ENCODE data around the gene PDE7B.

PDE7B gene

GRCh38 chr6:135990855-135991464 is 139.5 kb downstream of the PDE7B start:
- TF ChIP-seq ZNF558 (tag by site-specific recombination; IDR thresholded peaks at IDR 0.05) (no peak), ZNF366 (tag by site-specific recombination; conservative IDR thresholded peaks at IDR 0.05) (no peak), FEZF1 (tag by site-specific recombination; IDR thresholded peaks at IDR 0.05) (no peak), BCL11B (tag by site-specific recombination; IDR thresholded peaks at IDR 0.05; ENCODE audit: low read depth) (no peak)
- TF ChIP-seq, protein P1, sequence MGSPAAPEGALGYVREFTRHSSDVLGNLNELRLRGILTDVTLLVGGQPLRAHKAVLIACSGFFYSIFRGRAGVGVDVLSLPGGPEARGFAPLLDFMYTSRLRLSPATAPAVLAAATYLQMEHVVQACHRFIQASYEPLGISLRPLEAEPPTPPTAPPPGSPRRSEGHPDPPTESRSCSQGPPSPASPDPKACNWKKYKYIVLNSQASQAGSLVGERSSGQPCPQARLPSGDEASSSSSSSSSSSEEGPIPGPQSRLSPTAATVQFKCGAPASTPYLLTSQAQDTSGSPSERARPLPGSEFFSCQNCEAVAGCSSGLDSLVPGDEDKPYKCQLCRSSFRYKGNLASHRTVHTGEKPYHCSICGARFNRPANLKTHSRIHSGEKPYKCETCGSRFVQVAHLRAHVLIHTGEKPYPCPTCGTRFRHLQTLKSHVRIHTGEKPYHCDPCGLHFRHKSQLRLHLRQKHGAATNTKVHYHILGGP (tag by site-specific recombination; IDR thresholded peaks at IDR 0.05), result no peak
- Histone ChIP-seq H3K4me3 (ENCODE audit: low read depth, low read length) (no peak overlapping the region), H3K27ac (ENCODE audit: extremely low read depth, low read depth, low read length) (no peak overlapping the region), H3K4me1 (ENCODE audit: control insufficient read depth, insufficient read depth, low read length) (no peaks in the 10 kb centered on the region), H3K36me3 (ENCODE audit: control insufficient read depth in 2 of 2, insufficient read depth in 1 of 2, low read length in 2 of 2) (no peaks in the 10 kb centered on the region), H3K9me3 (ENCODE audit: control insufficient read depth, insufficient read depth, low read depth, low read length) (no peaks in the 10 kb centered on the region)
- ChIA-PET CTCF (no interaction called here), POLR2A (no interaction called here)

DNA sequence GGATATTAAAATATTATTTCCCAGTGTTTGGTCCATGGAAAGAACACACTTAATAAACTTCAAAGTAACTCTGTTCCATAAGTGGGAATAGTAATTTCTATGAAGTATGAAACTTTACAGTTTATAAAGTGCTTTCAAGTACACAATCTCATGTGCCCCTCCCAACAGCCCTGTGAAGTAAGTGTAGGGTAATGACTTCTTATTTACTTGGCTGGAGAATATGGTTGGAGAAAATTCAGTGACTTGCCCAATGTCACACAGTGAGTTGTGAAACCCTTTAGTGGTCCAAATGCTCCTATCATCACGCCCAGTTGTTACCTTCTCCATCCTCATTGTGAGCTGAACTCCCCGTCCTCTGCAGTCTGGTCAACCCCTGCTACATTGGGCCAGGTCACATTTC is 141.2 kb downstream of the PDE7B start:
- no peak overlapping the region for H3K27ac ChIP-seq (ENCODE audit: extremely low read depth, low read depth, low read length)
- CTCF ChIA-PET, result interaction anchor here (0.6 to 0.7 kb wide), 2 partner anchors 177 to 335 kb away, joined by 3 read pairs; no protein-coding TSS in a partner anchor
- no peak overlapping the region for H3K4me3 ChIP-seq (ENCODE audit: low read depth, low read length)
- TF ChIP-seq GFI1B (tag by site-specific recombination; IDR thresholded peaks at IDR 0.05) (no peak), ZNF335 (tag by site-specific recombination; conservative IDR thresholded peaks at IDR 0.05) (no peak), ZNF571 (tag by site-specific recombination; IDR thresholded peaks at IDR 0.05) (no peak), ZBTB8A (tag by site-specific recombination; IDR thresholded peaks at IDR 0.05) (no peak), OSR2 (tag by site-specific recombination; IDR thresholded peaks at IDR 0.05) (no peak), SP3 (tag by site-specific recombination; IDR thresholded peaks at IDR 0.05) (no peak), ZNF391 (tag by site-specific recombination; IDR thresholded peaks at IDR 0.05; ENCODE audit: borderline replicate concordance, low read depth) (no peak), ZNF768 (tag by site-specific recombination; IDR thresholded peaks at IDR 0.05) (no peak), KLF17 (tag by site-specific recombination; IDR thresholded peaks at IDR 0.05) (no peak), BCL11B (tag by site-specific recombination; IDR thresholded peaks at IDR 0.05; ENCODE audit: low read depth) (no peak)
- TF ChIP-seq, protein P2, sequence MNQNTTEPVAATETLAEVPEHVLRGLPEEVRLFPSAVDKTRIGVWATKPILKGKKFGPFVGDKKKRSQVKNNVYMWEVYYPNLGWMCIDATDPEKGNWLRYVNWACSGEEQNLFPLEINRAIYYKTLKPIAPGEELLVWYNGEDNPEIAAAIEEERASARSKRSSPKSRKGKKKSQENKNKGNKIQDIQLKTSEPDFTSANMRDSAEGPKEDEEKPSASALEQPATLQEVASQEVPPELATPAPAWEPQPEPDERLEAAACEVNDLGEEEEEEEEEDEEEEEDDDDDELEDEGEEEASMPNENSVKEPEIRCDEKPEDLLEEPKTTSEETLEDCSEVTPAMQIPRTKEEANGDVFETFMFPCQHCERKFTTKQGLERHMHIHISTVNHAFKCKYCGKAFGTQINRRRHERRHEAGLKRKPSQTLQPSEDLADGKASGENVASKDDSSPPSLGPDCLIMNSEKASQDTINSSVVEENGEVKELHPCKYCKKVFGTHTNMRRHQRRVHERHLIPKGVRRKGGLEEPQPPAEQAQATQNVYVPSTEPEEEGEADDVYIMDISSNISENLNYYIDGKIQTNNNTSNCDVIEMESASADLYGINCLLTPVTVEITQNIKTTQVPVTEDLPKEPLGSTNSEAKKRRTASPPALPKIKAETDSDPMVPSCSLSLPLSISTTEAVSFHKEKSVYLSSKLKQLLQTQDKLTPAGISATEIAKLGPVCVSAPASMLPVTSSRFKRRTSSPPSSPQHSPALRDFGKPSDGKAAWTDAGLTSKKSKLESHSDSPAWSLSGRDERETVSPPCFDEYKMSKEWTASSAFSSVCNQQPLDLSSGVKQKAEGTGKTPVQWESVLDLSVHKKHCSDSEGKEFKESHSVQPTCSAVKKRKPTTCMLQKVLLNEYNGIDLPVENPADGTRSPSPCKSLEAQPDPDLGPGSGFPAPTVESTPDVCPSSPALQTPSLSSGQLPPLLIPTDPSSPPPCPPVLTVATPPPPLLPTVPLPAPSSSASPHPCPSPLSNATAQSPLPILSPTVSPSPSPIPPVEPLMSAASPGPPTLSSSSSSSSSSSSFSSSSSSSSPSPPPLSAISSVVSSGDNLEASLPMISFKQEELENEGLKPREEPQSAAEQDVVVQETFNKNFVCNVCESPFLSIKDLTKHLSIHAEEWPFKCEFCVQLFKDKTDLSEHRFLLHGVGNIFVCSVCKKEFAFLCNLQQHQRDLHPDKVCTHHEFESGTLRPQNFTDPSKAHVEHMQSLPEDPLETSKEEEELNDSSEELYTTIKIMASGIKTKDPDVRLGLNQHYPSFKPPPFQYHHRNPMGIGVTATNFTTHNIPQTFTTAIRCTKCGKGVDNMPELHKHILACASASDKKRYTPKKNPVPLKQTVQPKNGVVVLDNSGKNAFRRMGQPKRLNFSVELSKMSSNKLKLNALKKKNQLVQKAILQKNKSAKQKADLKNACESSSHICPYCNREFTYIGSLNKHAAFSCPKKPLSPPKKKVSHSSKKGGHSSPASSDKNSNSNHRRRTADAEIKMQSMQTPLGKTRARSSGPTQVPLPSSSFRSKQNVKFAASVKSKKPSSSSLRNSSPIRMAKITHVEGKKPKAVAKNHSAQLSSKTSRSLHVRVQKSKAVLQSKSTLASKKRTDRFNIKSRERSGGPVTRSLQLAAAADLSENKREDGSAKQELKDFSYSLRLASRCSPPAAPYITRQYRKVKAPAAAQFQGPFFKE (tag by site-specific recombination; IDR thresholded peaks at IDR 0.05; ENCODE audit: borderline replicate concordance), result no peak
- TF ChIP-seq, protein P1 (tag by site-specific recombination; IDR thresholded peaks at IDR 0.05), result no peak
- TF ChIP-seq, protein P3, sequence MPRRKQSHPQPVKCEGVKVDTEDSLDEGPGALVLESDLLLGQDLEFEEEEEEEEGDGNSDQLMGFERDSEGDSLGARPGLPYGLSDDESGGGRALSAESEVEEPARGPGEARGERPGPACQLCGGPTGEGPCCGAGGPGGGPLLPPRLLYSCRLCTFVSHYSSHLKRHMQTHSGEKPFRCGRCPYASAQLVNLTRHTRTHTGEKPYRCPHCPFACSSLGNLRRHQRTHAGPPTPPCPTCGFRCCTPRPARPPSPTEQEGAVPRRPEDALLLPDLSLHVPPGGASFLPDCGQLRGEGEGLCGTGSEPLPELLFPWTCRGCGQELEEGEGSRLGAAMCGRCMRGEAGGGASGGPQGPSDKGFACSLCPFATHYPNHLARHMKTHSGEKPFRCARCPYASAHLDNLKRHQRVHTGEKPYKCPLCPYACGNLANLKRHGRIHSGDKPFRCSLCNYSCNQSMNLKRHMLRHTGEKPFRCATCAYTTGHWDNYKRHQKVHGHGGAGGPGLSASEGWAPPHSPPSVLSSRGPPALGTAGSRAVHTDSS (tag by site-specific recombination; IDR thresholded peaks at IDR 0.05), result no peak
- no peaks in the 10 kb centered on the region for H3K36me3 ChIP-seq (ENCODE audit: control insufficient read depth in 2 of 2, insufficient read depth in 1 of 2, low read length in 2 of 2)
- no peaks in the 10 kb centered on the region for H3K9me3 ChIP-seq (ENCODE audit: control insufficient read depth, insufficient read depth, low read depth, low read length)
- POLR2A ChIA-PET, result no interaction called here
- H3K4me1 ChIP-seq (ENCODE audit: control insufficient read depth, insufficient read depth, low read length), result no peaks in the 10 kb centered on the region

Measured in HEK293 (cell line).